Right lobe of liver (tissue), 4 donors: ENCODE data around the gene HSPB6.

Experiments used
- CTCF ChIP-seq, 4 donors: fragments of 200-600 bp in 3 of 4; fragments of 450-650 bp in 1 of 4; IDR thresholded peaks; one replicate each; pipeline versions ENCODE4 v1.5.1 to v1.8.0; 2016 to 2022; ENCODE audit warnings: antibody characterized with exemption in 4 of 4, mild to moderate bottlenecking in 2 of 4
- POLR2A ChIP-seq: fragments of 450-650 bp; IDR thresholded peaks from one replicate; pipeline ENCODE4 v1.6.1; 2017; ENCODE audit warnings: antibody characterized with exemption, mild to moderate bottlenecking
- donor health status: DM: no; HTN: no; CAD: no.
- donor health status: DM: no; HTN: no; CAD: no.
- donor health status: DM: no; HTN: yes; CAD: no.

- no peak for TF ChIP-seq CTCF (IDR thresholded peaks at IDR 0.05)
- no peak for TF ChIP-seq POLR2A
These were observed 36.7 kb upstream of the HSPB6 start for GRCh38 chr19:35793381-35794165.
